K562 (cell line): ENCODE measurements around the gene SLC34A3. TPM values are rescaled to one million over a fixed set of nuclear protein-coding genes. Genes with fewer than 3 reads are reported as not detected.

Experiments
- ATAC-seq: fragments of 200-7000 bp; cut with Tn5 transposase; 3 replicates; pipeline ENCODE4 v1.9.1; 2020; ENCODE audit warnings: moderate library complexity
- BruUV-seq: library from RNA; stranded (reverse); fragments of 400-500 nt; replicated peaks from 2 replicates; lab custom pipeline; 2021; lab: Mats Ljungman, UMichigan
- CTCF ChIA-PET: fragments of 300-600 bp; formaldehyde crosslinking; extraction: SDS; loops from one replicate; lab custom pipeline; 2021; ENCODE audit warnings: low intra/inter-chr PET ratio; lab: Yijun Ruan, JAX
- POLR2A ChIA-PET: fragments of 300-600, 350-650 bp; sonication (Branson Sonifier 250); formaldehyde crosslinking; extraction: SDS; loops from one replicate; lab custom pipeline; 2021; ENCODE audit warnings: antibody characterized with exemption, inconsistent platforms; lab: Yijun Ruan, JAX
- DNase-seq, 4 experiments: peaks; one replicate each; pipeline versions ENCODE4 v3.0.0 to v3.0.0-alpha.2; 2011 to 2018; ENCODE audit warnings: low spot score in 3 of 4, mixed read lengths in 3 of 4; ENCODE audit errors: extremely low read depth in 1 of 4
- FAIRE-seq: peaks from 2 replicates; lab custom pipeline; 2011; peaks lifted over from hg19 to GRCh38; lab: Jason Lieb, UNC
- H2AFZ ChIP-seq: 2 replicates; pipeline ENCODE4 v1.6.0; 2011; ENCODE audit warnings: low read depth, low read length, control low read depth, inconsistent platforms
- H3K27ac ChIP-seq: fragments of 200-600 bp; 3 replicates; pipeline ENCODE4 v1.8.0; 2011; ENCODE audit warnings: low read depth, mild to moderate bottlenecking, control low read depth, inconsistent platforms, low read length, moderate library complexity, mixed read lengths; ENCODE audit errors: extremely low read depth
- H3K27me3 ChIP-seq, 2 experiments: fragments of 300-600 bp in 1 of 2; 2 replicates in 1 of 2; 3 replicates in 1 of 2; pipeline versions ENCODE4 v1.6.0 to v1.8.0; 2011; ENCODE audit warnings: inconsistent platforms in 2 of 2, low read length in 2 of 2, mild to moderate bottlenecking in 1 of 2, mixed read lengths in 1 of 2, moderate library complexity in 1 of 2; ENCODE audit not compliant: control insufficient read depth in 2 of 2, insufficient read depth in 2 of 2
- H3K36me3 ChIP-seq: fragments of 300-600 bp; 3 replicates; pipeline ENCODE4 v1.8.0; 2011; ENCODE audit warnings: mild to moderate bottlenecking, low read length, inconsistent platforms; ENCODE audit not compliant: control insufficient read depth, insufficient read depth
- H3K4me1 ChIP-seq, 2 experiments: fragments of 200-600 bp in 1 of 2; replicated peaks in 1 of 2; 2 replicates in 1 of 2; 3 replicates in 1 of 2; pipeline versions ENCODE4 v1.5.1 to v1.8.0; 2011; ENCODE audit warnings: inconsistent platforms in 2 of 2, low read length in 2 of 2, mild to moderate bottlenecking in 1 of 2, mixed read lengths in 1 of 2, moderate library complexity in 1 of 2; ENCODE audit not compliant: control insufficient read depth in 2 of 2, insufficient read depth in 2 of 2
- H3K4me2 ChIP-seq: 2 replicates; pipeline ENCODE4 v1.6.1; 2011; ENCODE audit warnings: low read length, control low read depth, inconsistent platforms, mixed read lengths; ENCODE audit not compliant: insufficient read depth
- H3K4me3 ChIP-seq: fragments of 200-600 bp; sonication (generic), shearing (Covaris generic); 2 replicates; pipeline ENCODE4 v1.5.1; 2016; ENCODE audit warnings: control low read depth, inconsistent platforms
- H3K79me2 ChIP-seq: fragments of 200-600 bp; 3 replicates; pipeline ENCODE4 v1.8.0; 2011; ENCODE audit warnings: low read length, inconsistent platforms; ENCODE audit not compliant: control insufficient read depth, insufficient read depth
- H3K9ac ChIP-seq, 2 experiments: 2 replicates each; pipeline versions ENCODE4 v1.6.0 to v1.6.1; 2011; ENCODE audit warnings: low read depth in 2 of 2, low read length in 2 of 2, control low read depth in 1 of 2, inconsistent platforms in 1 of 2, mild to moderate bottlenecking in 1 of 2, mixed read lengths in 1 of 2; ENCODE audit not compliant: insufficient read depth in 1 of 2
- H3K9me1 ChIP-seq: one replicate; pipeline ENCODE4 v1.6.0; 2011; ENCODE audit warnings: inconsistent platforms, mild to moderate bottlenecking, low read length, moderate library complexity; ENCODE audit not compliant: control insufficient read depth, insufficient read depth
- H3K9me3 ChIP-seq: replicated peaks from 2 replicates; pipeline ENCODE4 v1.5.1; 2011; ENCODE audit warnings: low read depth, low read length, inconsistent platforms; ENCODE audit not compliant: control insufficient read depth, insufficient read depth
- H4K20me1 ChIP-seq: replicated peaks from 2 replicates; pipeline ENCODE4 v1.6.1; 2011; ENCODE audit warnings: low read length, inconsistent platforms, mixed read lengths; ENCODE audit not compliant: control insufficient read depth, insufficient read depth
- ARNT ChIP-seq, 2 experiments: fragments of 450-650 bp; IDR thresholded peaks; 2 replicates each; pipeline ENCODE4 v1.6.1; 2016; ENCODE audit warnings: mild to moderate bottlenecking in 1 of 2
- HMGXB4 ChIP-seq: sonication (generic); formaldehyde crosslinking; IDR thresholded peaks from 2 replicates; pipeline ENCODE4 v1.8.1; 2023; ENCODE audit warnings: mild to moderate bottlenecking, missing genetic modification reagents
- KDM1A ChIP-seq, 2 experiments: fragments of 450-650 bp; IDR thresholded peaks; 2 replicates each; pipeline ENCODE4 v1.6.1; 2016; ENCODE audit warnings: mild to moderate bottlenecking in 2 of 2
- KLF16 ChIP-seq: IDR thresholded peaks from 2 replicates; pipeline ENCODE4 v1.6.1; 2016; ENCODE audit warnings: antibody characterized with exemption
- MAFF ChIP-seq: IDR thresholded peaks from 2 replicates; pipeline ENCODE4 v1.6.1; 2012; ENCODE audit warnings: low read length, improper control_type of control experiment
- POLR2A ChIP-seq: fragments of 450-650 bp; conservative IDR thresholded peaks from 2 replicates; pipeline ENCODE4 v1.6.1; 2016
- POLR3G ChIP-seq: IDR thresholded peaks from 2 replicates; pipeline ENCODE4 v1.6.1; 2011; ENCODE audit not compliant: insufficient read length, insufficient replicate concordance; ENCODE audit errors: extremely low read depth
- PRDM10 ChIP-seq: fragments of 450-650 bp; IDR thresholded peaks from 2 replicates; pipeline ENCODE4 v1.6.1; 2018; ENCODE audit not compliant: partially characterized antibody
- RERE ChIP-seq: sonication (generic); formaldehyde crosslinking; IDR thresholded peaks from 2 replicates; pipeline ENCODE4 v1.8.0; 2023; ENCODE audit warnings: missing genetic modification reagents, mild to moderate bottlenecking, borderline replicate concordance
- TBP ChIP-seq: optimal IDR thresholded peaks from 2 replicates; pipeline ENCODE3; 2011; ENCODE audit warnings: low read depth, low read length, improper control_type of control experiment
- ZNF408 ChIP-seq: fragments of 250-450 bp; sonication (Bioruptor Pico); IDR thresholded peaks from 2 replicates; pipeline ENCODE4 v1.4.0; 2020; ENCODE audit warnings: low read depth, mild to moderate bottlenecking, moderate library complexity
- ZNF717 ChIP-seq: fragments of 250-450 bp; sonication (Bioruptor Pico); IDR thresholded peaks from 2 replicates; pipeline ENCODE4 v1.5.0; 2021
- WGBS: fragments of 100-300 bp; shearing (Covaris generic); methylation state at CpG from one replicate; pipeline ENCODE4 v1.1.6; 2016; ENCODE audit warnings: low coverage, mixed read lengths; ENCODE audit not compliant: insufficient coverage; ENCODE audit errors: missing lambda C conversion rate; 5-methylcytosine and 5-hydroxymethylcytosine counted together
- in situ Hi-C: fragments of 300-500 bp; cut with MboI; formaldehyde crosslinking; loops from 4 replicates; pipeline ENCODE4 v1.15.0; 2018; ENCODE audit warnings: inconsistent platforms, mixed read lengths
- intact Hi-C: fragments of 100-400 bp; cut with micrococcal nuclease; formaldehyde crosslinking; loops from 2 replicates; pipeline ENCODE4 v1.14.2; 2022
- polyA plus RNA-seq, 8 experiments: library from polyadenylated mRNA; depleted of rRNA in 4 of 8; stranded (reverse) in 5 of 8; unstranded in 3 of 8; fragments of >200 nt; fragmentation: Nextera tagmentation in 2 of 8; fragmentation: Illumina TruSeq in 1 of 8; extraction: Ambion mirVana in 2 of 8; extraction: Trizol in 1 of 8; gene quantifications; 2 replicates each; pipeline versions ENCODE4 v1.2.1 to v1.2.3, GENCODE V29; 2011 to 2014; ENCODE audit warnings: inconsistent platforms in 1 of 8, missing spikeins in 1 of 8
- total RNA-seq, 7 experiments: library from RNA; depleted of rRNA in 6 of 7; stranded (reverse); fragments of >200 nt in 6 of 7; fragmentation: Illumina TruSeq in 2 of 7; extraction: Trizol in 2 of 7; gene quantifications; 2 replicates each; pipeline versions ENCODE4 v1.2.1 to v1.2.3, GENCODE V29; 2011 to 2021; ENCODE audit warnings: low replicate concordance in 1 of 7

The SLC34A3 gene
- total and polyA plus RNA-seq, 9 of the 15 experiments (the other 6 are each of a cell fraction or from before 2014, with no cell fraction given): not detected

GRCh38 chr9:137199411-137200121 is 31.1 kb upstream of the SLC34A3 start:
- H3K79me2 ChIP-seq: peaks cover 72% of the 10 kb centered on the region
- H3K27ac ChIP-seq: no peak overlapping the region; the same call in 2 of the 3 replicates
- H3K9me1 ChIP-seq: peaks cover 3% of the 10 kb centered on the region
- ChIA-PET POLR2A (interaction anchor here (0.6 to 3.2 kb wide), 4 partner anchors 10 to 49 kb away, joined by 3 to 26 read pairs (median 4); partner anchors contain the start of genes ANAPC2 and SSNA1), CTCF (no interaction called here)
- WGBS: 31% methylated on average over 33 of the region's 51 CpGs
- peaks cover 30 to 86% of the 10 kb centered on the region in 2 experiments for H3K4me1 ChIP-seq
- peaks cover 16% of the 10 kb centered on the region; the same call in 2 of the 3 replicates for H3K36me3 ChIP-seq
- peak overlapping the region; percentile 44 for H3K4me2 ChIP-seq
- no peak for ATAC-seq
- no peaks in the 10 kb centered on the region for H3K27me3 ChIP-seq
- H3K9ac ChIP-seq: peak overlapping the region in 1 of 2 experiments; percentile 89; a peak in 3 of 4 replicates
- in situ Hi-C loops (no loop called here), intact Hi-C loops (loop anchor here (2.0 kb wide), 1 partner anchor 19 kb away; no protein-coding TSS in a partner anchor)
- H3K9me3 ChIP-seq: no peaks in the 10 kb centered on the region
- DNase-seq: peak in 1 of 4 experiments; percentile 7
- H3K4me3 ChIP-seq: peak overlapping the region; percentile 37
- no peak overlapping the region for H2AFZ ChIP-seq
- no peak for FAIRE-seq
- BruUV-seq: TSS peak; percentile 10
- H4K20me1 ChIP-seq: peaks cover 5% of the 10 kb centered on the region
- TF ChIP-seq POLR3G (no peak), TBP (no peak), KLF16 (no peak), ZNF408 (CRISPR knock-in tag) (no peak), ARNT (IDR thresholded peaks at IDR 0.05) (no peak), POLR2A (no peak), PRDM10 (no peak), KDM1A (IDR thresholded peaks at IDR 0.05) (no peak), RERE (no peak), ZNF717 (no peak), HMGXB4 (CRISPR knock-in tag) (no peak), MAFF (no peak)
